HG03060 (cell line): ENCODE measurements around the gene FBXW7.
"Not testable (repeated sequence)": the region's sequence is repeated elsewhere in the genome, so short reads cannot be mapped to it uniquely, and the experiment has no call there.

Source experiments
- ATAC-seq: cut with Tn5 transposase; IDR thresholded peaks from one replicate; pipeline ENCODE4 v1.9.1; 2021; ENCODE audit warnings: low read depth, moderate number of reproducible peaks; ENCODE audit not compliant: unreplicated experiment

The FBXW7 gene

GRCh38 chr4:152535903-152536544 is at the start of gene FBXW7:
Gene FBXW7, minus strand, starts transcription at chr4:152536092. Its CDS starts 124,289 bp downstream, at chr4:152411803.
- peak; percentile 72 for ATAC-seq

DNA sequence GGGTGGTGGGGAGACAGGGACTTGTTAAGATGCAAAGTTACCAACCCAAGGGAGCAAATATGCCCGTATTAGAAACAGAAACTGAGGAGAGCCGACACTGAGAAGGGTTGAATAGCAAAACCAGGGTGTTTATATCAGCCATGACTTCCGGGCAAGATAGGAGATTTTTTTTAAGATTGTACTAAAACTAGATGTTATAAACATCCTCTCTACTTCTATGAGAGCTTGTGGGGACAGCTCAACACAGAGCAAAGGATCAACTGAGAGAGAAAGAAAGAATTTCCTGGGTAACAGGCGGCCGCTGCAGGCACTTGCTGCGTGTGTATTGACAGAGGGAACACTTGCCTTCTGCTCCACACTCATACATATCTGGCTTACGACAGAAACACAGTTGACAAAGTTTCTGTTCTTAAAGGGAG is 49.1 kb upstream of the FBXW7 start:
- ATAC-seq = no peak

DNA sequence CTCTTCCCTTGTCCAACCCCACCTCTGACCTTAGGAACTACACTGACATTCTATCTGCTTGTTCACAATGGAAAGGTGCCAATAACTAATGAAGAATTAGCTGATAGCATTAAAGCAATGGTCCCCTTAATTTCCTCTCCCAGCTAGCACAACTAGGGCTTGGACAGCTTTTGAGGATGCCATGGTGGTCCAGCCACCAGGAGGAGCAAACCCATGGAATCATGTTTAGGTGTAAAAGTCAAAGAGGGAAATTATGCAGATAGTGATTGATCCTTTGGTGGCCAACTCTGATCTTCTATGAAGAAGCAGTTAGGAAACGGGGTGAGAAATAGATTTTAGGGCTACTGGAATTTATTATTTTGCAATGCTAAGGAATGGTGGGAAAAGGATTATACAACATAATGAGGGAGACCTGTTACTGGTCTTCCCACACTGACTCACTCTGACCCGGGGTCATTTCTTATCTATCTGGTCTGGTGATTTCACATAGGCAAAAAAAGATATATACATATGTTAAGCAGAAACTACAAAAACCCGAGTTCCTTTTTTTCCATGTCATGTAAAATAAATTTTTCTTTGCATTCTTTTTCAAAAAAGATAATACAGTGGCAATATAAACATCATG is 45.8 kb upstream of the FBXW7 start:
- no peak for ATAC-seq

- no peak for ATAC-seq
Measured at GRCh38 chr4:152579916-152580315, 44.0 kb upstream of the FBXW7 start.

- no peak for ATAC-seq
Measured at GRCh38 chr4:152579107-152579764, 43.3 kb upstream of the FBXW7 start.

DNA sequence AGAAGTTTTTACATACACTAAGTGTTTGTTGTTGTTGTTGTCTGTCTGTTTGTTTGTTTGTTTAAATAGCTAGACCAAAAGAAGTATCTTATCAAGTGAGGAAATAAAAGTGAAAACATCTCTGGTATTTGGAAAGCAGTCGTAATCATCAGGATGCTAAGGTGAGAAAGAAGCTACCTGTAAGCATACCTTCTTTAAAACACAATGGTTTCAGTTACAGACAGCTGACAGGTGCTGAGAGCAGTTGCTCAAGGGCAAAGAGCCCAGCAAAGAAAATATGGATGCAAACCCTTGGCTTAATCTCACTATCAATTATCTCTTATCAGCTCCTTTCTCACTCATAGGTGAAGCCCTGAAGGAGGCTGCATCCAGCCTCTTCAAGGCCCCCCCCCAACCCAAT is 42.8 kb upstream of the FBXW7 start:
- no peak for ATAC-seq

GRCh38 chr4:152577708-152578396 is 42.0 kb upstream of the FBXW7 start:
- no peak for ATAC-seq

DNA sequence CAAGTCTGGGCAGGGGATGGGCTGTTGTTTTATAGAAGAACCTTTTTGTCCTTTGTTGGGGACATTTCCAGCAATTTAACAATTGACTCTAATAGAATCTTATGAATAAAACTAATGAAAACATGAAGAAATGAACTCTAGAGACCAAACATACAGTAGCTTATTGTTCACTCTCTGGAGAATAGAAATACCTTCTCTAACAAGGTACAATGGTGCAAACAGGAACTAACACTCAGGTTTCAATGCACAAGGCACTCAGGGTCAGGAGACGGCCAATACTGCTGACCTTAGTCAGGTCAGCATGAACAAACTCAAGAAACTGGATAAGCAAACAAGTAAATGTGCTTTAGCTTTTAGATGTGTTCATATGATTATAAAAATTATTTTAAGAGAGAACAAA is 39.6 kb upstream of the FBXW7 start:
- no peak for ATAC-seq

- no peak for ATAC-seq
Measured at GRCh38 chr4:152573861-152574260, 38.0 kb upstream of the FBXW7 start.

GRCh38 chr4:152572417-152573086 is 36.7 kb upstream of the FBXW7 start:
- no peak for ATAC-seq

DNA sequence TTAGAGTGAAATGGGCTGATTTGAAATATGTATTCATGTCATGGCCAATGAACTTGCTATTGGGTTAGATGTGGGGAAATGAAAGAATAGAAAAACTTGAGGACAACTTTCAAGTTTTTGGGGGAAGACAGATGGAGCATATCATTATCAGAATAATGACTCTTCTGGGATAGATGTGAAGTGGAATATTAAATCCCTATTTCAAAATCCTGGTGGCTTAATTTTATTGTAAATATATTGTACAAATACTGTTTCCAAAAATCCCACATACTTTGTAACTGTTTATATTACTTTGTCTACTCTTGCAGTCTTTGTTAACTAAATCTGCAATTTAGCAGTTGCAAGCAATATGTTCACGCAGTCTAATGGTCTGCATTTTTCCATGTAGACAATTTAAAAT is 35.9 kb upstream of the FBXW7 start:
- no peak for ATAC-seq

GRCh38 chr4:152571296-152571695 is 35.4 kb upstream of the FBXW7 start:
- no peak for ATAC-seq

- no peak for ATAC-seq
Measured at GRCh38 chr4:152565333-152565732, 29.4 kb upstream of the FBXW7 start.

- no peak for ATAC-seq
Measured at GRCh38 chr4:152564336-152564735, 28.4 kb upstream of the FBXW7 start.

- no peak for ATAC-seq
Measured at GRCh38 chr4:152563209-152563608, 27.3 kb upstream of the FBXW7 start.

DNA sequence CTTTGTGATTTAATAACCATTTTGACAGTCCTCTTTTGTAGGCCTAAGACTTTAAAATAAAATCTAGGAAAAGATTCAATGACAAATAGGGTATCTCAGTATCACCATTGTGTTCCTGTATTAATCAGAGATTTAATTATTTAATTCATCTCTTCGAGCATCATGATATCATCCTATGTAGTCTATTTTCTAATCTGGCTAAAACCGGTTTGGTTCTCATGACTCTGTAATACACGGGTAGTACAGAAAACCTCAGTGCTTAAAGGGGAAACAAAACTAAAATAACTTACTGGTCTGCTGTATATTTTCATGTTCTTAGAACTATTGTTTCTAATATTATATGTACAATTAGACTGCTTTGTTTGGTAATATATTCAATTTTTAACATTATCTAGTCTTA is 23.7 kb upstream of the FBXW7 start:
- ATAC-seq = no peak

DNA sequence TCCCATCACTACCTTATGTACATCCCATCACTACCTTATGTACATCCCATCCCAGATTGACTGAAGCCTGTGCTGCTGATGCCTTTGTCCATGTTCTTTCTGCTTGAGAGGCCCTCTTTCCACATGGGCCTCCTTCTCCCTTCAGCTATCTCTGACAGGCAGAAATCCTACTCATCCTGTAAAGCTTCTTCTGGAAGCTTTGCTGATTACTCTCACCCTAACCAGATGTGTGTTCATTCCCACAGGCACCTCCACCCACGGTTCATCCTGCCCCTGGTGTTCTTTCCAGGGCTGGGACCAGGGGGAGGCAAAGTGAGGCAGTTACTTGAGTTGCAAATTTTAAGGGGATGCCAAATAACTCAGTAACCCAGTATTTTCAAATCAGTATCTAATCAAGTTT is 22.5 kb upstream of the FBXW7 start:
- ATAC-seq = no peak

GRCh38 chr4:152556834-152557233 is 20.9 kb upstream of the FBXW7 start:
- ATAC-seq = no peak

DNA sequence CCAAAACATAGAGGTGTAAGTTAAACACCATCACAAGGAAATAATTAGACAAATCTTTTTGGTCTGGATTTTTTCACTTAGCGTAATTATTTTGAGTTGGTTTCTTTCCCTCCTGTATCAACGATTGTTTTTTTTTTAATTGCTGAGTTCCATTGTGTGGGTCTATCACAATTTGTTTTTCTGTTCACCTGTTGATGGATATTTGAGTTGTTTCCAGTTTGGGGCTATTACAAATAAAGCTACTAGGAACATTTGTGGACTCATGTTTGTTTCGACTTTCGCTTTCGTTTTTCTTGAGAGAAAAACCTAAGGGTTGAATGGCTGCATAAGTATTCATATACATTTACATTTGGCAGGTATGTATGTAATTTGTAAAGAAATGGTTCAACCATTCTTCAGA is 20.4 kb upstream of the FBXW7 start:
- no peak for ATAC-seq

DNA sequence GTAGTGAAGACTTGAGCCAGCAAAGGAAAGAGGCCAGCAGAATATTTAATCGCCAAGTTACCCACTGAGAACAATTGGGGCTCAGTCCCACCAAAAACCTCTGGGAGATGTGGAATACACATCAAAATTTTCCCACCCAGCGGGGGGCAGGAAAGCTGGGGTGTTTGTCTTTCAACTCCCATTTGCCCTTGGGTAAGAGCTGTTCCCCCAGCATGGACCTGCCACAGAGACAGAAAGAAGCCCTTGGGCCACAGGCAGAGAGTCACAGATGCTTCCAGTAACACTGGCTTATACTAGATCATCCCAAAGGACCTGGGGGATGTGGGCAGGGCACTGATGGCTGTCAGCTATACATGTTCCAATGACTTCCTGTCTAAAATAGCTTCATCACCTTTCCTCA is 18.9 kb upstream of the FBXW7 start:
- ATAC-seq = no peak

DNA sequence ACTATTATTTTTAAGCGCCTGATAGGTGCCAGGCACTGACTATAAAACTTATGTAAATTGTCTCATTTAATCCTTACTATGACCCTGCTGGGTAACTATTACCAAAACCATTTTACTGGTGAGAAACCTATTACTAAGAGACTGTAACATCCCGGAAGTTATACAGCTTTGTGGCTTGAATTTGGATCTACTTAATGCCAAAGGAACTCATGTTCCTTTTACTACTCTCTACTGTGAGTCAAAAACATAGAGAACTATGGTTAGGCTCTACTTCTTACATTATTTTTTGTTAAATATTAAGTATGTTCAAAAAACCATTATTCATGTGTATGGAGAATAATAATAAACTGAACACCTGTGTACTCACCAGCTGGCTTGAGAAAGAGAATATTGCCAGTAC is 14.8 kb upstream of the FBXW7 start:
- ATAC-seq = not testable (repeated sequence)
